Esophagus muscularis mucosa (tissue), 4 donors: ENCODE data around the gene DISC1. TPM values are rescaled to one million over a fixed set of nuclear protein-coding genes. Genes with fewer than 3 reads are reported as not detected.

Experiments
- DNase-seq: peaks from one replicate; pipeline ENCODE4 v3.0.0-alpha.2; 2017; ENCODE audit errors: extremely low spot score
- H3K27ac ChIP-seq, 4 donors: fragments of 200-600 bp; sonication (generic); replicated peaks in 1 of 4; 1 replicate in 3 of 4; 2 replicates in 1 of 4; pipeline ENCODE4 v1.5.1; 2016 to 2019; ENCODE audit warnings: mild to moderate bottlenecking in 1 of 4
- H3K27me3 ChIP-seq, 4 donors: fragments of 200-600 bp; sonication (generic); one replicate each; pipeline versions ENCODE4 v1.5.1 to v1.6.0; 2016 to 2019
- H3K36me3 ChIP-seq, 4 donors: fragments of 200-600 bp; sonication (generic); one replicate each; pipeline ENCODE4 v1.5.1; 2016 to 2019
- H3K4me1 ChIP-seq, 4 donors: fragments of 200-600 bp; sonication (generic); one replicate each; pipeline ENCODE4 v1.5.1; 2016 to 2019
- H3K4me3 ChIP-seq, 4 donors: fragments of 200-600 bp; sonication (generic); 1 replicate in 2 of 4; 2 replicates in 2 of 4; pipeline ENCODE4 v1.5.1; 2016 to 2019; ENCODE audit warnings: mild to moderate bottlenecking in 4 of 4, moderate library complexity in 1 of 4
- H3K9me3 ChIP-seq, 4 donors: fragments of 200-600 bp; sonication (generic); 1 replicate in 3 of 4; 2 replicates in 1 of 4; pipeline ENCODE4 v1.5.1; 2016 to 2019
- EP300 ChIP-seq: sonication (generic); formaldehyde crosslinking; IDR thresholded peaks from one replicate; pipeline ENCODE4 v1.6.1; 2017; ENCODE audit warnings: antibody characterized with exemption
- POLR2A ChIP-seq: fragments of 450-650 bp; IDR thresholded peaks from one replicate; pipeline ENCODE4 v1.6.1; 2017; ENCODE audit warnings: antibody characterized with exemption, moderate library complexity, mild to moderate bottlenecking, low read depth
- POLR2AphosphoS5 ChIP-seq, 2 donors: sonication (generic); formaldehyde crosslinking; IDR thresholded peaks; one replicate each; pipeline ENCODE4 v1.6.1; 2017; ENCODE audit warnings: antibody characterized with exemption in 2 of 2
- WGBS: methylation state at CpG from one replicate; pipeline ENCODE4 v1.1.5; 2018; 5-methylcytosine and 5-hydroxymethylcytosine counted together
- intact Hi-C: fragments of 100-400 bp; cut with DNase I; formaldehyde crosslinking; loops from one replicate; pipeline ENCODE4 v1.15.1; 2023
- total RNA-seq, 4 donors: library from RNA; depleted of rRNA; stranded (reverse); fragments of >200 nt; gene quantifications; one replicate each; pipeline versions ENCODE4 v1.1.0 to v1.2.1, GENCODE V29; 2016
- TF ChIP-seq, protein P1 (sequence below), 3 experiments: fragments of 200-600 bp in 2 of 3; fragments of 450-650 bp in 1 of 3; sonication (generic) in 2 of 3; IDR thresholded peaks; one replicate each; pipeline ENCODE4 v1.5.1; 2017 to 2019; ENCODE audit warnings: antibody characterized with exemption in 3 of 3, mild to moderate bottlenecking in 2 of 3, moderate library complexity in 1 of 3

DISC1 gene
- total RNA-seq, 4 donors from 2014 or later, result 5.3 to 6.6 (median 6.2) TPM

DNA sequence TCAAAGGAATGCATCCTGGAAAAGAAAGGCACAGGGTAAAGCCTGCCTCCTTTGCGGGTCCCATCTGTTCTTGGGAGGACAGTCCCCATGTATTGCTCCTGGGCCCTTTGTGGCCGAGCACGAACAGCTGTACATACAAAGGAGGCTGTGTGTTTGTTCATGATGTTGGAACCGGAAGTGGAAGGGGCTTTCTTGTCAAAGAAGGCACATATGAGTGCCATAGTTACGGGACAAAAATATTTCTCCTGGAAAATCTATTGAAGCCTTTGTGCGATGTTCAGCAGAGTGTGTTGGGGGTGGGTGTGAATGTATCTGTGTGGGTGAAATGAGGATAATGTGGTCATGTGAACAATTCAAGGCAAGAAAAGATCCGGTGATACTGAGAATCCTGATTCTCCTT is 297.6 kb downstream of the DISC1 start:
- WGBS, result 80% methylated on average over 7 of the region's 7 CpGs
- no peaks in the 10 kb centered on the region for H3K27me3 ChIP-seq
- no peaks in the 10 kb centered on the region for H3K36me3 ChIP-seq
- no peaks in the 10 kb centered on the region for H3K9me3 ChIP-seq
- intact Hi-C loops, result no loop called here
- no peak overlapping the region for H3K4me3 ChIP-seq
- H3K4me1 ChIP-seq, result peaks cover 8 to 30% (median 18%) of the 10 kb centered on the region in 4 donors
- peak overlapping the region; percentile 14 to 60 (median 36) for H3K27ac ChIP-seq
- no peak for DNase-seq
- TF ChIP-seq POLR2A (no peak), POLR2AphosphoS5 (IDR thresholded peaks at IDR 0.05) (no peak), EP300 (no peak)
- TF ChIP-seq, protein P1, sequence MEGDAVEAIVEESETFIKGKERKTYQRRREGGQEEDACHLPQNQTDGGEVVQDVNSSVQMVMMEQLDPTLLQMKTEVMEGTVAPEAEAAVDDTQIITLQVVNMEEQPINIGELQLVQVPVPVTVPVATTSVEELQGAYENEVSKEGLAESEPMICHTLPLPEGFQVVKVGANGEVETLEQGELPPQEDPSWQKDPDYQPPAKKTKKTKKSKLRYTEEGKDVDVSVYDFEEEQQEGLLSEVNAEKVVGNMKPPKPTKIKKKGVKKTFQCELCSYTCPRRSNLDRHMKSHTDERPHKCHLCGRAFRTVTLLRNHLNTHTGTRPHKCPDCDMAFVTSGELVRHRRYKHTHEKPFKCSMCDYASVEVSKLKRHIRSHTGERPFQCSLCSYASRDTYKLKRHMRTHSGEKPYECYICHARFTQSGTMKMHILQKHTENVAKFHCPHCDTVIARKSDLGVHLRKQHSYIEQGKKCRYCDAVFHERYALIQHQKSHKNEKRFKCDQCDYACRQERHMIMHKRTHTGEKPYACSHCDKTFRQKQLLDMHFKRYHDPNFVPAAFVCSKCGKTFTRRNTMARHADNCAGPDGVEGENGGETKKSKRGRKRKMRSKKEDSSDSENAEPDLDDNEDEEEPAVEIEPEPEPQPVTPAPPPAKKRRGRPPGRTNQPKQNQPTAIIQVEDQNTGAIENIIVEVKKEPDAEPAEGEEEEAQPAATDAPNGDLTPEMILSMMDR (IDR thresholded peaks at IDR 0.05), result no peak

GRCh38 chr1:231925864-231926263 is 299.3 kb downstream of the DISC1 start:
- DNase-seq, result no peak
- TF ChIP-seq, protein P1 (IDR thresholded peaks at IDR 0.05), result no peak
- TF ChIP-seq EP300, result no peak
- no peak for TF ChIP-seq POLR2A
- no peak for TF ChIP-seq POLR2AphosphoS5 (IDR thresholded peaks at IDR 0.05)
- H3K9me3 ChIP-seq, result no peaks in the 10 kb centered on the region
- no peaks in the 10 kb centered on the region for H3K36me3 ChIP-seq
- H3K27me3 ChIP-seq, result no peaks in the 10 kb centered on the region
- peaks cover 10 to 31% (median 20%) of the 10 kb centered on the region in 4 donors for H3K4me1 ChIP-seq
- no peak overlapping the region for H3K4me3 ChIP-seq
- 95% methylated on average over 3 of the region's 3 CpGs for WGBS
- intact Hi-C loops, result no loop called here
- peak overlapping the region in 1 of 4 donors; percentile 60 for H3K27ac ChIP-seq

DNA sequence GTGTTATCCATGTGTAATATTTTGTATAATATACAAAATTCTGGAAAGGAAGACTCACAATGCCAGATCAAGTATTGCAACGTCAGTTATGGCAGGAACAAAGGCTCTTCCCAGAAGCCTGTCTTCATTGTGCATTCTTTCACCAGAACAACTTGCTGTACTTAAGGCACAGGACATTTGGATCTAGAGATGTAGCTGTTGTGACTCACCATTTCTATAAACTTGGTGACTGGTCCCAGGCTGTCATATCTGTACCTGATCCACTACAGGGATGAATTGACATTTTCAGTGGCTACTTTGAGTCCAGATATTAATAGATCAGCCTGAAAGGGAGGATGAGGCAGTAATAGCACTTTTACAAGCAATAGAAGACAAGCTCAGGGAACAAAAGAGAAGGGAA is 299.8 kb downstream of the DISC1 start:
- no peaks in the 10 kb centered on the region for H3K36me3 ChIP-seq
- no peak for DNase-seq
- peaks cover 10 to 31% (median 20%) of the 10 kb centered on the region in 4 donors for H3K4me1 ChIP-seq
- no peak for TF ChIP-seq POLR2A
- TF ChIP-seq EP300, result peak; percentile 8
- no peaks in the 10 kb centered on the region for H3K27me3 ChIP-seq
- WGBS, result 74% methylated on average over 1 of the region's 1 CpG
- H3K27ac ChIP-seq, result peak overlapping the region in 1 of 4 donors; percentile 30
- intact Hi-C loops, result no loop called here
- no peaks in the 10 kb centered on the region for H3K9me3 ChIP-seq
- H3K4me3 ChIP-seq, result no peak overlapping the region

- Histone ChIP-seq H3K27ac (peak overlapping the region in 1 of 4 donors; percentile 30), H3K4me3 (no peak overlapping the region)
- intact Hi-C loops, result no loop called here
These were observed 300.3 kb downstream of the DISC1 start for GRCh38 chr1:231926933-231927332.

DNA sequence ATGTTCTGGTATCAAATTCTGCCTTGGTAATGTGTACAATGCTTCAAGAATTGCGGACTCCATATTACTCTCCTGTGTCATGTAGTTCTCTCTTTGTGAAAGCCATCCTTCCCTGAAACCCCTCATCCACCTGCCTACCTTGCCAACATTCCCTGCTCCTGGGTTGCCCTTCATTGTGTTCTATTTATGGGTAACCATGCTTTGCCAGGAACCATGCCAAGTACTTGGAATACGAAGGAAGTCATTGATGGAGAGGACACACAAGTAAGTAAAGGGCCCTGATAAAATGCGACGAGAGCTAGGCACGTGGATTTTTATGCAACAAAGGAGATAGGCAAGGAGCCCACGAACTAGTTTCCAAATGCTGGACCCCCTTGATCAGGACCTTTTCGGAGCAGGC is 300.8 kb downstream of the DISC1 start:
- Histone ChIP-seq H3K27ac (no peak overlapping the region), H3K36me3 (no peaks in the 10 kb centered on the region), H3K9me3 (peaks cover 0 to 8% (median 3%) of the 10 kb centered on the region in 4 donors), H3K27me3 (no peaks in the 10 kb centered on the region), H3K4me1 (peaks cover 10 to 31% (median 20%) of the 10 kb centered on the region in 4 donors), H3K4me3 (no peak overlapping the region)
- DNase-seq, result no peak
- TF ChIP-seq POLR2A (no peak), EP300 (no peak), POLR2AphosphoS5 (IDR thresholded peaks at IDR 0.05) (no peak)
- TF ChIP-seq, protein P1 (IDR thresholded peaks at IDR 0.05), result no peak
- WGBS, result 81% methylated on average over 6 of the region's 7 CpGs
- intact Hi-C loops, result no loop called here

More at GRCh38 chr1:231926933-231927332, 300.3 kb downstream of the DISC1 start:
- H3K4me1 ChIP-seq, result peaks cover 10 to 31% (median 20%) of the 10 kb centered on the region in 4 donors
- WGBS, result 84% methylated on average over 2 of the region's 2 CpGs
- peaks cover 0 to 4% (median 2%) of the 10 kb centered on the region in 4 donors for H3K9me3 ChIP-seq
- TF ChIP-seq POLR2AphosphoS5 (IDR thresholded peaks at IDR 0.05), result no peak
- TF ChIP-seq EP300, result no peak
- TF ChIP-seq, protein P1 (IDR thresholded peaks at IDR 0.05), result no peak
- TF ChIP-seq POLR2A, result no peak
- no peaks in the 10 kb centered on the region for H3K36me3 ChIP-seq
- no peaks in the 10 kb centered on the region for H3K27me3 ChIP-seq
- no peak for DNase-seq
